IPS-NIHi11 (cell line): ENCODE results near the gene CMTM4.

Experiments used
- DNase-seq: peaks from one replicate; pipeline ENCODE4 v3.0.0; 2012; ENCODE audit warnings: mixed read lengths, low spot score

Gene CMTM4

GRCh38 chr16:66566051-66566901 is 130.3 kb downstream of the CMTM4 start, which contains the start of gene CMTM1:
Gene CMTM1 (plus strand): TSS chr16:66566439. CDS start chr16:66566514, 75 bp downstream.
- no peak for DNase-seq
